Measurements from ENCODE around the gene LRRC8E.
"Not testable (repeated sequence)": the region's sequence is repeated elsewhere in the genome, so short reads cannot be mapped to it uniquely, and the experiment has no call there.

The LRRC8E gene

DNA sequence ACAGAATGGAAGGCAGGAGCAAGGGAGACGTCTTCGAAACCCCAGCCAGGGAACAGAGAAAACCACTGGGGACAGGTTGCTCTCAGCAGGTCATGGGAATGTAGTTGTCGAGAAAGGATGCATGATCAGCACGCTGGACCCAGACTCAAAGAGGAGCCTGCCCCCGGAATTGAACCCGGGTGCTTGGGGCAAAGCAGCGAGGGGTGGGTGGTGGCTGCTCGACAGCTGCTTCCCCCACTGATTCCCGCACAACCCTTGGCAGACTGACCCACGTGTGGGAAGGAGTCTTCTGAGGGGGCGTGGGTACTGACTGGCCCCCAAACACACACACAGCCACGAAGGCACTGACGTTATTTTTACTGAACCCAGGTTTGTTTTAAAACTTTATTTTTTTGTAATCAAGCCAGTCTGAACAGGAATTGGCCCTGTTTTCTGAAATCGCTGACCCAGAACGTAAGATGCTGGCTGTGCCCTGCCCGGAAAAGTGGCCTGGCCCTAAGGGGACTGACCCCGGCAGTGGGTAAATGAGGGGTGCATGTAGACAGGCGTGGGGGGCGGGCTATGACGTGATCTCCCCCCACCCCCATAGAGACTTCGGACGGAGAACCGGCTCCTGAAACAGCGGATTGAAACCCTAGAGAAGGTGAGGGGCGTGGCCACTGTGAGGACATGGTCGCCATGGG lies 32.7 kb upstream of the LRRC8E start:
- no peak for DNase-seq

- no peak for DNase-seq
Measured at GRCh38 chr19:7856109-7856591, 32.2 kb upstream of the LRRC8E start.

DNA sequence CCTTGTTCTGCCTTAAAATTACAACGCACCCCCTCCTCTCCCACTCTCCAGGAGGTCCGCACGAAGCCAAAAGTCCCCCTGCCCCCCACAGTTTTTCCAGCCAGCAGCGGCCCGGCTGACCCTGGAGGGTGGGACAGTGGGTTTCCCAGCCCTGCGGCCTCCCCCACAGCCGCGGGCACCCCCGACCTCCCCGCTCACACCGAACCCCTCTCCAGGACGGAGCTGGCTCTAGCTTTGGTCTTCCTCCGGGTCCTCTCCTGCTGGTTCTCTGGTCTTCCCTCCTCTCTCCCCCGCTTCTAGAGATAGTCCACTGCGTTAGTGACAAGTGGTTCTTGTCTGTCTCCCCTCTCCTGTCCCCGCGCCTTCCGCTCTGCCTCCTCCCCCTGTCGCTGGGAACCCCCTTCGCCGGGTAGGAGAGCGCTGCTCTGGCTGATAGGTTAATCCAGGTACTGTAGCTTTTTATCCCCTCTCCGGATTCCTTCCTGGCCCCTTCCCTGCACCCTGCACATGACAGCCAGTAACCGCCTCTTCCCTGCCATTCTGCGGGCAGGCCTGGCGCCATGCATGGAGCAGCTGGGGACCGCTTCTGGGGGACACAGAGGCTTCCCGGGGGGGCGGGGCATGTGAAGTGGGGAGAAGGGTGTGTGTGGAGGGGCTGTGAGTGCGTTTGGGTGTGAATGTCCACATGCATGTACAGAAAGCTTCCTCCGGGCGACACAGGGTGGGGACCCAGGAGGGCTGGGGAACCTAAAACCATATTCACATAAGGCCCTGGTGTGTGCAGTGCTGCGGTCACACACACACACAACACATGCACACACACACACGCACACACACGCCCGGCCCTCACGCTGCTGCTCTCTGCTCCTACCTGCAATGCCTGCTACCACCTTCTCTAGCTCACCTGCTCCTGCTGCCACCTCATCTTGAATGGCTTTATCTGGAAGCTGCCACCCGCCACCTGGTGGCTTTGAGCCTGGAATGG lies 31.3 kb upstream of the LRRC8E start:
- DNase-seq: peak; percentile 55

- peak; percentile 55 for DNase-seq
Measured at GRCh38 chr19:7857727-7858108, 30.6 kb upstream of the LRRC8E start.

DNA sequence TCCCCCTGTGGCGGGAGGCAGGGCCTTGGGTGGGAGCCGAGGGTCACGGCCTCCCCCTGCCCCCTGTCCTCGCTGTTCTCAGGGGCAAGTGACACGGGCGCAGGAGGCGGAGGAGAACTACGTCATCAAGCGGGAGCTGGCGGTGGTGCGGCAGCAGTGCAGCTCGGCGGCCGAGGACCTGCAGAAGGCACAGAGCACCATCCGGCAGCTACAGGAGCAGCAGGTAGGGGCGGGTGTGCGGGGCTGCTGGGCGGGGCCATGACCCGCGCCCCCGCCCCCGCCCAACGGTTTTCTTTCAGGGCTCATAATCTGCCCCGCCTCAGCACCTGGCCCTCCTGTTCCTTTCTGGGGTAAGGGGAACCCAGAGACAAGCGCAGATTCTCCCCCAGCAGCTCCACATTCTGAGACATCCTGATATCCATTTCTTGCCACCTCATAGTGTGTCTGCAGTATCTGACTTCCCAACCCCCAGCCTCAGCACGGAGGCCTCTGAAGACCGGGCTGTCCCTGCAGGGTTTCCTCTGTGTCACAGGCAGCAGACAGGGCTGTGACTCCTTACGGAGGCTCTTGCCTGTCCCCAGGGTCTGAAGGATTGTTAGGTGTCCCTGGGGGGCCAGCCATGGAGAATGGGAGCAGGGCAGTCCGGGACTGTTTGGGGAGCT lies 30.1 kb upstream of the LRRC8E start:
- peak; percentile 91 for DNase-seq

DNA sequence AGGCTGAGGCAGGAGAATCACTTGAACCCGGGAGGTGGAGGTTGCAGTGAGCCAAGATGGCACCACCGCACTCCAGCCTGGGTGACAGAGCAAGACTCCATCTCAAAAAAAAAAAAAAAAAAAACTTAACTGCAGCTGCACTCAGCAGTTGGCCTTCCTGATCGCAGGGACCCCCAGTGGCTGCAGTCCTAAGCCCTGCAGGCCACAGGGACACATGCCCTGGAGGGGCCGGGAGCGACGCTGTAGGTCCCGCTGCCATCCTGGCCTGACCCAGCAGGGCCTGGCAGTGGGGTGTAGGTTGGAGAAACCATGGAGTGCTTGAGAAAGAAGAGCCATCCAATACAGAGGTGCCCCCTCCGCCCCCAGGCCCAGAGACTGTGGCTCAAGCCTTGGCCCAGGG lies 29.2 kb upstream of the LRRC8E start:
- DNase-seq: not testable (repeated sequence)

- DNase-seq: no peak
Measured at GRCh38 chr19:7859831-7860713, 28.2 kb upstream of the LRRC8E start.

- no peak for DNase-seq
Measured at GRCh38 chr19:7860714-7861618, 27.3 kb upstream of the LRRC8E start.

- DNase-seq: no peak
Measured at GRCh38 chr19:7861619-7862412, 26.5 kb upstream of the LRRC8E start.

GRCh38 chr19:7862413-7862951 lies 25.8 kb upstream of the LRRC8E start:
- DNase-seq: no peak

DNA sequence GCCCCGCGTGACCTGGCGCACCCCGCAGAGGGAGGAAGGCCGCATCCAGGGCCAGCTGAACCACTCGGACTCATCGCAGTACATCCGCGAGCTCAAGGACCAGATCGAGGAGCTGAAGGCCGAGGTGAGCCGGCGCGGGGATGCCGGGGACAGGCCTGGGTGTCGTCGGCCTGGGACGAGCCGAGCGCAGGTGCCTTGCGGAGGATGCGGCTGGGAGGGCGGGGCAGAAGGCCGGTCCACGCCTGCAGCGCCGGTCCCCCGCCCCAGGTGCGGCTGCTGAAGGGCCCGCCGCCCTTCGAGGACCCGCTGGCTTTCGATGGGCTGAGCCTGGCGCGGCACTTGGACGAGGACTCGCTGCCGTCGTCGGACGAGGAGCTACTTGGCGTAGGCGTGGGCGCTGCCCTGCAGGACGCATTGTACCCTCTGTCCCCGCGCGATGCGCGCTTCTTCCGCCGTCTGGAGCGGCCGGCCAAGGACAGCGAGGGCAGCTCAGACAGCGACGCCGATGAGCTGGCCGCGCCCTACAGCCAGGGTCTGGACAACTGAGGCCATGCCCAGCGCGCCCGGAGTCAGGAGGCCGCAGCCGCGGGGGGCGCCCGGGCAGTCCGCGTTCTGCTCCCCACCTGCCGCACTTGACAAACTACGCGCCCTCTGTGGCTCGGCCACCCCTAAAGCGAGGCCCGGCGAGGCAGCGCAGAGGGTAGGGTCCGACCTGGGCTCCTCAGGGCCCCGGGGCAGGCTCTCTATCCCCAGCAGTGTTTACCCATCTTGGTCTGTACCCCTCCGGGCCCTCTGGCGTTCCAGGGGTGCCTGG lies 24.9 kb upstream of the LRRC8E start:
- DNase-seq: no peak

DNA sequence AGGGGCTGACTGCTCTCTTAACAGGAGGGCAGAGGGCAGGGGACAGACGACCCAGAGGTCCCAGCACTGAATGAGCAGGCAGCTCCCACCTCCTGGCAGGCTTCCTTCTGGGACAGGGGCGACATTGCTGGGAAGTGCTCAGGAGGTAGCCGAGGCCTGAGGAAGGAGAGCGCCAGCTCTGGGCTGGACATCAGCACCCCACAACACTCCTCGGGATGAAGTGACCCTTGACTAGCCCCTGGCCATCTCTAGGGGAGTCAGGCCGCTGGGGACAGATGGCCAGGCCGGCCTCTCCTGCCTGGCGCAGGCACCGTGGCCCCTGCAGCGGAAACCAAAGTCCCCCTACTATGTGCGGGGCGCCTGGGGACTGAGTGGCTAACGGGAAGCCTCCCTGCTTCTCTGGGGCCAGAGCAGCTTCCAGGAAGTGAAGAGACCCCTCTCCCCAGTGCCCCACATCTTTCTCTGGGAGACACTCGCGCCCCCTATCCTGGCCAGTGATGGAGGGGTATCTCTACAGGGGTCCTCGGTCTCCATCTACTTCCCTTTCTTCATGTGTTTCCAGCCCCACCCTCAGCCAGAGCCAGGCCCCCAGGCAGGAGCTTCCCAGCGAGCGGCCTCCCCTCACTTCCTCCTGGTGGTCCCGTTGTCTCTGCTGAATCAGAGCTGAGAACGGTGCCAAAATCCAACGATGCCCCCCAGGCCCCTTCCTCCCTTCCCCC lies 24.2 kb upstream of the LRRC8E start:
- no peak for DNase-seq

DNA sequence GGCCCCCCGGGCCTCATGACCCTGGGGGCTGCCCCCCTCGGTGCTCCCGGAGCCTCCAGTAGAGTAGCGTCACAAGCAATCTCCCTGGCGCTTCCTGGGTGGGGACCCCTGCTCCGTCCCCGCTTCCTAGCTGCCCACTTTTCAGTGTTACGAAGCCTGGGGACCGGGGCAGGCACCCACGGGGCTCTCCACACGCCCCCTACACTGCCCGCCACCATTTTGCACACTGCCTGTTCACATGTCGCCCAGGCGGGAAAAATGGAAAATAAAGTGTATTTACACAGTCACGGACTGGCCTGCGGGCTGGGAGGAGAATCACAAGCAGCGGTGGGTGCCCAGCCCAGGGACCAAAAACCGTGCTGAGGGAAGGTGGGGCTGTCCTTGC lies 23.6 kb upstream of the LRRC8E start:
- no peak for DNase-seq

GRCh38 chr19:7865262-7865911 lies 22.9 kb upstream of the LRRC8E start:
- no peak for DNase-seq

DNA sequence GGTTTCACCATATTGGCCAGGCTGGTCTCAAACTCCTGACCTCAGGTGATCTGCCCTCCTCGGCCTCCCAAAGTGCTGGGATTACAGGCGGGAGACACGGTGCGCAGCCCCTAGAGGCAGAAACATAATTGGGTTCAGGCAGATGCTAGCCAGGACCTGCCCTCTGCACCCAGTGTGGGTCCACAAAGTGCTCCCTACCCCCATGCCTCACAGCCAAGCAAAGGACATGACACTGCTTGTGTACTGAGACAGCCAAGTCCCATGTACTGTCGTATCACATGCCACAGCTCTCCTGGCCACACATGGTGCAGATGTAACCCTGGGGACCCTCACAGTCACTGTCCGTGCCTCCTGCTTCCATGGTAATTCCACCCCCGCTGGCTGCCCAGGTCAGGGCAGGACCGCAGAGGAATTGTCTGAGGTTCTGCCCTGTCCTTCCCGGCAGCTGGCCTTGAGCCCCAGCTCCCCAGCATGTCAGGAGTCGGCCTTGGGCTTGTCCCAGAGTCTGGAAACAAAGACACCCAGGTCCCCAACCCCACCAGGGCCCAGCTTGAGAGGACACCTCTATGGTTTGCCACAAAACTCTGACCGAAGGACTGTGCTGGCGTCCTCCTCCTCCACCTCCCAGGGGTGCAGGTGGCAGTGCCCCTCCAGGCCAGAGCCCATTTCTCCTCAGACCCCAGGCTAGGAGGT lies 21.8 kb upstream of the LRRC8E start:
- no peak for DNase-seq

GRCh38 chr19:7867092-7867844 lies 21.0 kb upstream of the LRRC8E start:
- no peak for DNase-seq

- DNase-seq: no peak
Measured at GRCh38 chr19:7868326-7868670, 20.0 kb upstream of the LRRC8E start.

All from NCI-H2171 (cell line).